GM12864 (cell line): ENCODE results near the gene QRICH1.

Experiments used
- DNase-seq: peaks from one replicate; pipeline ENCODE4 v3.0.0-alpha.2; 2011; ENCODE audit warnings: low read depth
- H3K4me3 ChIP-seq: 2 replicates; pipeline ENCODE4 v1.5.1; 2011; ENCODE audit warnings: mild to moderate bottlenecking, low read depth, low read length, control low read depth
- TF ChIP-seq, protein P1 (sequence below): IDR thresholded peaks from 2 replicates; pipeline ENCODE4 v1.5.1; 2011; ENCODE audit warnings: low read depth, mild to moderate bottlenecking, moderate library complexity, low read length, control low read depth, inconsistent platforms; ENCODE audit errors: missing control alignments

The QRICH1 gene, protein sequence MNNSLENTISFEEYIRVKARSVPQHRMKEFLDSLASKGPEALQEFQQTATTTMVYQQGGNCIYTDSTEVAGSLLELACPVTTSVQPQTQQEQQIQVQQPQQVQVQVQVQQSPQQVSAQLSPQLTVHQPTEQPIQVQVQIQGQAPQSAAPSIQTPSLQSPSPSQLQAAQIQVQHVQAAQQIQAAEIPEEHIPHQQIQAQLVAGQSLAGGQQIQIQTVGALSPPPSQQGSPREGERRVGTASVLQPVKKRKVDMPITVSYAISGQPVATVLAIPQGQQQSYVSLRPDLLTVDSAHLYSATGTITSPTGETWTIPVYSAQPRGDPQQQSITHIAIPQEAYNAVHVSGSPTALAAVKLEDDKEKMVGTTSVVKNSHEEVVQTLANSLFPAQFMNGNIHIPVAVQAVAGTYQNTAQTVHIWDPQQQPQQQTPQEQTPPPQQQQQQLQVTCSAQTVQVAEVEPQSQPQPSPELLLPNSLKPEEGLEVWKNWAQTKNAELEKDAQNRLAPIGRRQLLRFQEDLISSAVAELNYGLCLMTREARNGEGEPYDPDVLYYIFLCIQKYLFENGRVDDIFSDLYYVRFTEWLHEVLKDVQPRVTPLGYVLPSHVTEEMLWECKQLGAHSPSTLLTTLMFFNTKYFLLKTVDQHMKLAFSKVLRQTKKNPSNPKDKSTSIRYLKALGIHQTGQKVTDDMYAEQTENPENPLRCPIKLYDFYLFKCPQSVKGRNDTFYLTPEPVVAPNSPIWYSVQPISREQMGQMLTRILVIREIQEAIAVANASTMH

DNA sequence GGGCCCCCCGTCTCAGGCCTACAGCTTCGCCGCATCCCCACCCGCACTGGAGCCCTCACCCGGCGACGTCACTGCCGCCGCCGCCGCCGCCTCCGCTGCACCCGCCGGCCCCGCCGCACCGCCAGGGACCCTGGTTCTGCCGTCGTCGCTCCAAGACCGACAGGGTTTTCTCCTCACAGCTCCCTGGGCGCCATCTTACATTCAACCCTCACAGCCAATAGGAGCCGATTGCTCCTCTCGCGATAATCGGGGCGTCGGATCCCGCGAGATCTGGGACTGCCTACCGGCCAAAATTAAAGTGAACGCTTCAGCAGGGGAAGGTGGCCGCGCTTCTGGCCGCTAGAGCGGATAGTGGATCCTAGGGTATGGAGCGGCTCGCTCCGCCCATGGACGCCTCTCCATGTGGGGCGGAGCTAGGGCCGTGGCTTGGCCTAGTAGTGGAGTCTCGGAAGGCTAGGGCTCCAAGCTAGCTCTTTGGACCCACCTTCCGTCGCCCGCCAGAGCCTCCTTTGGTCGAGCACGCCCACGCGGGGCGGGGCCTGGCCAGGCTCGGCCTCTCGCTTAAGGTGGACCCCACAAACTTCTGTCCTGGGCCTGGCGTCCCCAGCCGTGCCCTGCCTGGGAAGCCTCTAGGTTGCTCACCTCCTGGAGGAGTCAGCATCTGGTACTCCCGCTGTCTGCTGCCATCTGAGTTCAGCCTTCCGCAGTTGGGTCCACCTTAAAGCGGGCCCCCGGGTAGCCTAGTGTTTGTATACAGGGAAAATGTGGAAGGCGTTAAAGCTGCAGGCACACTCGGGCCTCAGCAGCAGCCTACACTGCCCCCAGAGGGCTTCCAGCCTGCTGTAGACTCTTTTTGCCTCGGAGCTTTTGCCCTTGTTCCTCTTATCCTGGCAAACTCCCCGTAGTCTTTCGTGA lies at the start of gene QRICH1:
QRICH1 (minus strand) TSS at position 219 of the 915 bp plus-strand sequence. CDS start 17,054 bp downstream, outside the sequence.
- TF ChIP-seq, protein P1, sequence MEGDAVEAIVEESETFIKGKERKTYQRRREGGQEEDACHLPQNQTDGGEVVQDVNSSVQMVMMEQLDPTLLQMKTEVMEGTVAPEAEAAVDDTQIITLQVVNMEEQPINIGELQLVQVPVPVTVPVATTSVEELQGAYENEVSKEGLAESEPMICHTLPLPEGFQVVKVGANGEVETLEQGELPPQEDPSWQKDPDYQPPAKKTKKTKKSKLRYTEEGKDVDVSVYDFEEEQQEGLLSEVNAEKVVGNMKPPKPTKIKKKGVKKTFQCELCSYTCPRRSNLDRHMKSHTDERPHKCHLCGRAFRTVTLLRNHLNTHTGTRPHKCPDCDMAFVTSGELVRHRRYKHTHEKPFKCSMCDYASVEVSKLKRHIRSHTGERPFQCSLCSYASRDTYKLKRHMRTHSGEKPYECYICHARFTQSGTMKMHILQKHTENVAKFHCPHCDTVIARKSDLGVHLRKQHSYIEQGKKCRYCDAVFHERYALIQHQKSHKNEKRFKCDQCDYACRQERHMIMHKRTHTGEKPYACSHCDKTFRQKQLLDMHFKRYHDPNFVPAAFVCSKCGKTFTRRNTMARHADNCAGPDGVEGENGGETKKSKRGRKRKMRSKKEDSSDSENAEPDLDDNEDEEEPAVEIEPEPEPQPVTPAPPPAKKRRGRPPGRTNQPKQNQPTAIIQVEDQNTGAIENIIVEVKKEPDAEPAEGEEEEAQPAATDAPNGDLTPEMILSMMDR, result peak; percentile 75
- DNase-seq, result peak; percentile 93
- H3K4me3 ChIP-seq, result peak within 1 kb of the TSS; percentile 79

DNA sequence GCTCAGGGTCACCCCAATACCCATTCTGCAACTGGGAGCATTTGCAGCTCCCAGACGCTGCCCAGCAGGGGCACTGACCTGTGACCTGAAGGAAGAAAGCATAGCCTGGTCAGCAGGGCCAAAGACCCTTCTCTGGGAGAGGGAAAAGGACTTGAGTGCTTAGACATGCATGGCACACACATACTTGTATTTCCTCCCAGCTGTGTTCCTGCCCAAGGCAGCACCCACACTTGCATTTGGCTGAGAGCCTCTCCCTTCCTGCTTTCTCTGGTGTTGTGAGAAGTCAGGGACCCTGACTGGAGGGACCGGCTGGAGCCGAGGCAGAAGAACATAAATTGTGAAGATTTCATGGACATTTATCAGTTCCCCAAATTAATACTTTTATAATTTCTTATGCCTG lies 46.2 kb upstream of the QRICH1 start:
- DNase-seq, result no peak
- TF ChIP-seq, protein P1, result no peak
- H3K4me3 ChIP-seq, result no peak overlapping the region

DNA sequence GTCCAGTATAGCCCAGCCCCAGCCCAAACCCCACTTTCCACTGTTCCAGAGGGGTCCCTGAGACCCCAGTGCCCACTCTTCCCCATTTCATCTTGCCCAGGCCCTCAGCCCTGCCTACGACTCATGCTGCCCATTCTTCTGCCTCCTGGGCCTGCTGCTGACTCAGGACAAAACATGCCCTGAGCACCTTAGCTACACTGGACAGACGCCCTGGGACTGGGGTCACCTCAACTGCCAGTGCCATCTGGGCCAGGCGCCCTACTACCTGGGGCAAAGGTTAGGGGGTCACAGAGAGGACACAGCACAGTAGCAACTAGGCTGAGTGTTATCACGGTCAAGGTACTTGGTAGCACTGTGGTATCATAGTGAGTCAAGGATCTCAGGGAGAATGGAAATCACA lies 41.6 kb upstream of the QRICH1 start:
- DNase-seq, result no peak
- no peak overlapping the region for H3K4me3 ChIP-seq
- TF ChIP-seq, protein P1, result no peak

DNA sequence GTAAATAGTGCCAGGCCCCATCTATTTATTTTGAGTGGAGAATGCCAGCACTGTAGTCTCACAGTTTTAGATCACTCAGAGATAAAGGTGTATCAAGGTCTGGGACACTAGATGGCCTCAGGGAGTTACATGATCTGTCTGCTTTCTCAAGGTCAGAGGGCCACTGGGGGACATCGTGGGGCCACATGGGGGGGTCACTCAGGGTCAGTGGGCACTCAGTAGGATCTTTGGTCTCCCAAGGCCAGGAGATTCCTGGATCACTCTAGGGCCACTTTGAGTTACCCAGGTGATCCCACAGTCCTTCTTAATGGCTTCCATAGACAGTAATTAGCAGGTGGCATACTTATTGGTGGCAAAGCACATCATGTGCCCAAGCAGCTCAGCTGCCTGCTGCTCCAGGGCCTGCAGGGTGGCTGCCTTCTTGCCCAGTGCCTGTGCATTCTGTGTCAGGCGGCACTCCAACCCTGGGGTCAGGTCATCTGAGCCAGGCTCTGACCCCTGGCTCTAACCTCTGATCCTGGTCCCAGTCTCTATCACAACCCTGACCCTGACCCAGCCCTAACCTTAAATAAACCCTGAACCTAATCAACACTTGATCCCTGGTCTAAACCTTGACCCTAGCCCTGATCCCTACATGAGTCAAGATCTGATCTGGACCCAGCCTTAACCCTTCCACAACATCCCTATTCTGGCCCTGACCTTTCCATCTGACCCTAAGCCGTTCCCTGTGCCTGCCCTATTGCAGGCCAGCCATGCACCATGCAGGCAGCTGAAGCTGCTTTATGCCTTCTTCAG lies 40.8 kb upstream of the QRICH1 start:
- TF ChIP-seq, protein P1, result peak; percentile 14
- no peak overlapping the region for H3K4me3 ChIP-seq
- DNase-seq, result no peak

DNA sequence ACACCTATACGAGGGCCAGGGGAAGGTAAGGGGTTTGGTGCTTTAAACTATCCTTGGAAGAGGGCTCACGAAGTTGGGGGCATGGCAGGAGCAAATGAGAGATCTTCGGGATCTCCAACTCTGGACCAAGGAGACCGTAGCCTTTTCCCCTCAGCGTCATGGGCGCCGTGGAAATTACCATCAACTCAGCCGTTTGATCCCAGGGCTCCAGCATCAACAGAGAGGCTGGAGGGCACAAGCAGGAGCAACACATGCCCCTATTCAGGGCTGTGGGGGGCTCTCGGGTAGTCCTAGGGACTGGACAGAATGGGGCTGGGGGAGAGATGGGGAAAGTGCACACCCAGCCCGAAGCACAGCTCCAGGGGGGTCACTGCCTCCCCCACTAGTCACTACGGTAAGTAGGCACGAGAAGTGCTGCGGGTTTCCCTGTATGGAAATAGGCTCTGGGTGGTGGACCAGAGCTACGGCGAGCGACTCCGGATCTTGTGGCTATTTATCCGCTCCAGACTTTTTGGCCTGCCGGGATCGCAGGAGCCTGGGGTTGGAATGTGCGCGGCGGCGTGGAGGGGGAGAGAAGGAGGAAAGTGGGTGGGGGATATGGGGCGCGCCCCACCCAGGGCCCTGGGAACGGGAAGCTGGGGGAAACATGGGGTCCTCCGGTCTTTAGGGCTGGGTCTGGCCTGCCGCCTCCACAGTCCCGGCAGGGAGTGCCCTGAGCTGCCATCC lies 39.5 kb upstream of the QRICH1 start:
- no peak for DNase-seq
- H3K4me3 ChIP-seq, result no peak overlapping the region
- TF ChIP-seq, protein P1, result no peak
